Upper lobe of left lung (tissue), 4 donors: Measurements from ENCODE around the gene MYO1E.

Source experiments
- EP300 ChIP-seq, 4 donors: sonication (generic); formaldehyde crosslinking; IDR thresholded peaks; one replicate each; pipeline ENCODE4 v1.5.1; 2017; ENCODE audit warnings: antibody characterized with exemption in 4 of 4, control low read depth in 2 of 4
- POLR2A ChIP-seq, 4 donors: fragments of 450-650 bp; IDR thresholded peaks; one replicate each; pipeline ENCODE4 v1.5.1; 2016 to 2017; ENCODE audit warnings: antibody characterized with exemption in 4 of 4, mild to moderate bottlenecking in 2 of 4
- POLR2AphosphoS5 ChIP-seq, 2 donors: sonication (generic); formaldehyde crosslinking; IDR thresholded peaks; one replicate each; pipeline ENCODE4 v1.5.1; 2017; ENCODE audit warnings: antibody characterized with exemption in 2 of 2
- TF ChIP-seq, protein P1 (sequence below), 6 experiments: fragments of 450-650 bp in 4 of 6; fragments of 200-600 bp in 2 of 6; sonication (generic) in 2 of 6; IDR thresholded peaks; one replicate each; pipeline ENCODE4 v1.5.1; 2016 to 2019; ENCODE audit warnings: antibody characterized with exemption in 6 of 6

DNA sequence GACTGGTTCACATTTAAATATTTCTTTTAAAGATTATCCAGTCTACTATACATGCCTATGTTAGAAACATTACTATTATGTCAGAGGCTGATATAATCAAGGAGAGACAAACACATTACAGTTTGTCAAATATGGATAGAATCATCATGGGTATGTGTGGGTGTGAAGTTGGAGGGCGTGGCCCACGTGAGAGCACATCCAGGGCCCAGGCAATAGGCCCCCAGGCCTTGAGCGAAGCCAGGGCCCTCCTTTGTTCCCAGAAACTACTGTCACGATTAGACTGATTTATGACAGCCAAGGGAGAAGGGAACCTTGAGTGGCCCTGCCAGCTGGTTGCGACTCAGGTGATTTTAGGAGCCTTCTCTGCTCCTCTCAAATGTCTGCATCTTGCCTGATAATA is 193.0 kb downstream of the MYO1E start:
- TF ChIP-seq, protein P1, sequence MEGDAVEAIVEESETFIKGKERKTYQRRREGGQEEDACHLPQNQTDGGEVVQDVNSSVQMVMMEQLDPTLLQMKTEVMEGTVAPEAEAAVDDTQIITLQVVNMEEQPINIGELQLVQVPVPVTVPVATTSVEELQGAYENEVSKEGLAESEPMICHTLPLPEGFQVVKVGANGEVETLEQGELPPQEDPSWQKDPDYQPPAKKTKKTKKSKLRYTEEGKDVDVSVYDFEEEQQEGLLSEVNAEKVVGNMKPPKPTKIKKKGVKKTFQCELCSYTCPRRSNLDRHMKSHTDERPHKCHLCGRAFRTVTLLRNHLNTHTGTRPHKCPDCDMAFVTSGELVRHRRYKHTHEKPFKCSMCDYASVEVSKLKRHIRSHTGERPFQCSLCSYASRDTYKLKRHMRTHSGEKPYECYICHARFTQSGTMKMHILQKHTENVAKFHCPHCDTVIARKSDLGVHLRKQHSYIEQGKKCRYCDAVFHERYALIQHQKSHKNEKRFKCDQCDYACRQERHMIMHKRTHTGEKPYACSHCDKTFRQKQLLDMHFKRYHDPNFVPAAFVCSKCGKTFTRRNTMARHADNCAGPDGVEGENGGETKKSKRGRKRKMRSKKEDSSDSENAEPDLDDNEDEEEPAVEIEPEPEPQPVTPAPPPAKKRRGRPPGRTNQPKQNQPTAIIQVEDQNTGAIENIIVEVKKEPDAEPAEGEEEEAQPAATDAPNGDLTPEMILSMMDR (IDR thresholded peaks at IDR 0.05): no peak
- no peak for TF ChIP-seq POLR2A (IDR thresholded peaks at IDR 0.05)
- TF ChIP-seq EP300 (IDR thresholded peaks at IDR 0.05): no peak
- no peak for TF ChIP-seq POLR2AphosphoS5 (IDR thresholded peaks at IDR 0.05)
